ENCODE results near the gene ASIC2. TPM values are rescaled to one million over a fixed set of nuclear protein-coding genes. Genes with fewer than 3 reads are reported as not detected.

ASIC2 gene
- total and polyA plus RNA-seq, 12 donors, result 0.29 to 1.5 (median 0.69) TPM

GRCh38 chr17:33142705-33143299, 150.3 kb downstream of the ASIC2 start:
- Histone ChIP-seq H3K27me3 (no peaks in the 10 kb centered on the region), H3K4me1 (replicated peaks in 1 of 2) (no peaks in the 10 kb centered on the region), H3K27ac (no peak overlapping the region), H3K4me3 (no peak overlapping the region), H3K36me3 (replicated peaks in 1 of 2) (no peaks in the 10 kb centered on the region), H3K9me3 (replicated peaks in 1 of 3) (no peaks in the 10 kb centered on the region)
- 40 to 54% (median 51%) methylated on average over 3 of the region's 3 CpGs for WGBS, 4 donors
- intact Hi-C loops (cut with DNase I), result no loop called here
- peak in 5 of 7 donors; percentile 22 to 54 (median 34) for DNase-seq
- TF ChIP-seq, protein P1, sequence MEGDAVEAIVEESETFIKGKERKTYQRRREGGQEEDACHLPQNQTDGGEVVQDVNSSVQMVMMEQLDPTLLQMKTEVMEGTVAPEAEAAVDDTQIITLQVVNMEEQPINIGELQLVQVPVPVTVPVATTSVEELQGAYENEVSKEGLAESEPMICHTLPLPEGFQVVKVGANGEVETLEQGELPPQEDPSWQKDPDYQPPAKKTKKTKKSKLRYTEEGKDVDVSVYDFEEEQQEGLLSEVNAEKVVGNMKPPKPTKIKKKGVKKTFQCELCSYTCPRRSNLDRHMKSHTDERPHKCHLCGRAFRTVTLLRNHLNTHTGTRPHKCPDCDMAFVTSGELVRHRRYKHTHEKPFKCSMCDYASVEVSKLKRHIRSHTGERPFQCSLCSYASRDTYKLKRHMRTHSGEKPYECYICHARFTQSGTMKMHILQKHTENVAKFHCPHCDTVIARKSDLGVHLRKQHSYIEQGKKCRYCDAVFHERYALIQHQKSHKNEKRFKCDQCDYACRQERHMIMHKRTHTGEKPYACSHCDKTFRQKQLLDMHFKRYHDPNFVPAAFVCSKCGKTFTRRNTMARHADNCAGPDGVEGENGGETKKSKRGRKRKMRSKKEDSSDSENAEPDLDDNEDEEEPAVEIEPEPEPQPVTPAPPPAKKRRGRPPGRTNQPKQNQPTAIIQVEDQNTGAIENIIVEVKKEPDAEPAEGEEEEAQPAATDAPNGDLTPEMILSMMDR (IDR thresholded peaks at IDR 0.05), result no peak
- no peak for TF ChIP-seq POLR2A (IDR thresholded peaks at IDR 0.05)

GRCh38 chr17:33140413-33141099, 152.5 kb downstream of the ASIC2 start:
- no peak for DNase-seq
- H3K36me3 ChIP-seq (replicated peaks in 1 of 2), result no peaks in the 10 kb centered on the region
- H3K27ac ChIP-seq, result no peak overlapping the region
- 34 to 45% (median 35%) methylated on average over 3 to 4 of the region's 4 CpGs for WGBS, 4 donors
- no peak for TF ChIP-seq POLR2A (IDR thresholded peaks at IDR 0.05)
- TF ChIP-seq, protein P1 (IDR thresholded peaks at IDR 0.05), result no peak
- H3K9me3 ChIP-seq (replicated peaks in 1 of 3), result no peaks in the 10 kb centered on the region
- no peaks in the 10 kb centered on the region for H3K27me3 ChIP-seq
- intact Hi-C loops (cut with DNase I), result no loop called here
- H3K4me1 ChIP-seq (replicated peaks in 1 of 2), result no peaks in the 10 kb centered on the region
- H3K4me3 ChIP-seq, result no peak overlapping the region

DNA sequence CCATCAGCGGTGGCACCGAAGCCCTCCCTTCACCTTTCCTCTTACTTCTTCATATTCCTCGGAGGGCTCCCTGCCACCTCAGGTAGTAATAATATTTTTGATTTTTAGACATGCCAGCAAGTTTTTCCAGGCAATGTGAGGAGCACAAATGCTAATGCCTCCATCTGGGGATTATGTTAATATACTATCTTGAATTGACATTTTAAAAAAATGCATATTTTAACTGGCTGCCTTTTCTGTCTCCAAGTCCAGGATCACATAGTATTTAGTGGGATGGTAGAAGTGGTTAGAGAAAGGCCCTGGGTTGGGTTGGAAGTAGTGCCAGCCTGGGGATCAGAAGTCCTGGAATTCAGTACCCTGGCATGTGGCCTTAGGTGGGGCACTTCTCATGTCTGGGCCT, 154.5 kb downstream of the ASIC2 start:
- TF ChIP-seq POLR2A (IDR thresholded peaks at IDR 0.05), result no peak
- TF ChIP-seq, protein P1 (IDR thresholded peaks at IDR 0.05), result no peak
- Histone ChIP-seq H3K27me3 (no peaks in the 10 kb centered on the region), H3K9me3 (replicated peaks in 1 of 3) (no peaks in the 10 kb centered on the region), H3K36me3 (replicated peaks in 1 of 2) (no peaks in the 10 kb centered on the region), H3K4me1 (replicated peaks in 1 of 2) (no peaks in the 10 kb centered on the region), H3K27ac (no peak overlapping the region), H3K4me3 (no peak overlapping the region)
- intact Hi-C loops (cut with DNase I), result no loop called here
- WGBS, 4 donors, result 60 to 69% (median 65%) methylated on average over 3 of the region's 3 CpGs
- DNase-seq, result no peak

GRCh38 chr17:33137426-33137825, 155.7 kb downstream of the ASIC2 start:
- H3K27me3 ChIP-seq, result no peaks in the 10 kb centered on the region
- DNase-seq, result no peak

More at GRCh38 chr17:33137426-33137825, 155.7 kb downstream of the ASIC2 start:
- Histone ChIP-seq H3K27ac (no peak overlapping the region), H3K4me3 (no peak overlapping the region), H3K4me1 (replicated peaks in 1 of 2) (no peaks in the 10 kb centered on the region), H3K9me3 (replicated peaks in 1 of 3) (no peaks in the 10 kb centered on the region), H3K36me3 (replicated peaks in 1 of 2) (no peaks in the 10 kb centered on the region)
- TF ChIP-seq, protein P1 (IDR thresholded peaks at IDR 0.05), result no peak
- no peak for TF ChIP-seq POLR2A (IDR thresholded peaks at IDR 0.05)
- intact Hi-C loops (cut with DNase I), result no loop called here
